GM21390 (cell line): ENCODE results near the gene STXBP6.

Source experiments
- ATAC-seq: cut with Tn5 transposase; IDR thresholded peaks from one replicate; pipeline ENCODE4 v1.9.1; 2021; ENCODE audit not compliant: unreplicated experiment

The STXBP6 gene

DNA sequence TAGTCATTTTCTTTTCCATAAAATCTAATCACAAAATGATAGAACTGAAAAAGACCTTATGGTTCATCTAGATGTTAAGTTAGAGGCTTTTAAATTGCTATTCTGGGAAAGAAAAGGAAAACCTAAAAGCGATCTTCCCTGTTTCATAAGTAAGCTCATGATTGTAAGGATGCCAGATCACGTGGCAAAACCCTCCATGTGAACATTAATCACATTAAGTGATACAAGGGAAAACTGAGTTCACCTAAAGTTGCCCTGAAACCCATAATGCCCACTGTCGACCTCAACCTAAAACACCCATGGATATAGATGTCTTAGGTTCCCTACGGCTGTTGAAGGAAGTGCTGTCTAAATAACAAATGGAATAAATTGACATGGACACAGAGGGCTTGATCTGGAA lies 3.0 kb upstream of the STXBP6 start:
- no peak for ATAC-seq

- no peak for ATAC-seq
Observed at GRCh38 chr14:25052385-25052784, 2.4 kb upstream of the STXBP6 start.

- ATAC-seq = no peak
Observed at GRCh38 chr14:25050269-25051150, 563 bp upstream of the STXBP6 start.

GRCh38 chr14:25049093-25049567 lies 817 bp downstream of the STXBP6 start:
- no peak for ATAC-seq

GRCh38 chr14:25048170-25049016 lies 1.6 kb downstream of the STXBP6 start:
- no peak for ATAC-seq

DNA sequence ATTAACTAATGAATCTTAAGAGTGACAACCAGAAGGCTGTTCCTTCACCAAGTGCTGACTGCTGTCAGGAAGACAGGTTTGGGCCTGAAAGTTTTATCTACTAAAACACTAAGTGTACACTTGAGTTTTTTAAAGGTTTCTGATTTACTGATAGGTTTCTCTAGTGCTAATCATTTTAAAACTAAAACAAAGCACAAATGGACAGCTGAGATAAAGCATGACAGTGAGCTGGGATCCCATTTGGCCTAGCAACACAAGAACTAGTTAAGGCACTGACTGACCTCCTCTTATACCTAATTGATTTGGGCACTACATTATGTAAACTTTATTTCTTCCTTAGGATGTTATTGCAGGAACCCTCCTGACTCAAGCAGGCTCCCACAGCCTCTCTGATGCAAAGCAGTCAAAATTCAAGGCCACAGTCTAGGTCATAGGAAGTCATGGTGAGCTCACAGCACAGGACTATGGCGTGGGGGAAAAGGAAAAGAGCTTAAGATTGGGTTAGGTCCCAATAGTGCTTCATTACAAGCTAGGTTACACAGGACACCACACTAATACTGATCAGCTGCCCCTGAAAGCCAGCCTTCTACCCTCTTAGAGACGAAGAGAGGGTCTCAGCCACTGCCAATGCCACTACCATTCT lies 3.5 kb downstream of the STXBP6 start:
- no peak for ATAC-seq

DNA sequence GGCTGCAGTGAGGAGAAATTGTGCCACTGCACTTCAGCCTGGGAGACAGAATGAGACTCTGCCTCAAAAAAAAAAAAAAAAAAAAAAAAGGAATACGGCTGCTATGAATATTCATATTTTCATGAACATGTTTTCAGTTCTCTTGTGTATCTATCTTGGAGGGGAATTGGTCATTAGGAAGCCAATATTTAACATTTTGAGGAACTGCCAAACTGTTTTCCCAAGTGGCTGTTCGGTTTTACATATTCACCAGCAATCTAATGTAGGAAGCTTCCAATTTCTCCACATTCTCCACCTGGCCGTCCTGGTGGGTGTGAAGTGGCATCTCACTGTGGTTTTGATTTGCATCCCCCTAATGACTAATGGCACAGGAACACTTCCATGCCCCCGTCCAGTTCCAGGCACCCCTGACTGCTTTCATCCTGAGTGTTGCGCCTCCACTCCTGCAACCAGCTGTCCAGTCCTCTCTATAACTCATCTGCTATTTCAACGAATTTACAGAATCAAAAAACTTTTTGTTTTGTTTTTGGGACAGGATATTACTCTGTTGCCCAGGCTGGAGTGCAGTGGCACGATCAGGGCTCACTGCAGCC lies 5.7 kb downstream of the STXBP6 start:
- no peak for ATAC-seq

- ATAC-seq = no peak
Observed at GRCh38 chr14:25042362-25043299, 7.3 kb downstream of the STXBP6 start.

DNA sequence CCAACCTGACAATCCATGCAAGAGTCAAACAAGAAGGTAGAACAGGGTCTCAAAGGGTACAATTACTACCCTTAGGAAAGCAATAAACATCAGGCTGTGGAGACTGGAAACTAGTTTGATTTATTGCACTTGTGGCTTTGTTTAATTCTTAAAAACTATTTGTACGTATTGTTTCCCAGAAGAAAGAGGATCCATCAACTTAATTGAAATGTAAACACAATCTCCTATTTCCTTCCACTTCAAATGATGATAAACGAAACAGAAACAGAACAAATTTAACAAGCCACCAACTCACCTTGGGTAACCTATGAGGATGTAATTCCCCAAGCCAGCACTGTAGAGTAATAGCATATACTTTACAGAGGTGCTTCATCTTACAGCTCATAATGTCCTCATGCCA lies 8.0 kb downstream of the STXBP6 start:
- ATAC-seq = no peak

- no peak for ATAC-seq
Observed at GRCh38 chr14:25041484-25041883, 8.5 kb downstream of the STXBP6 start.

DNA sequence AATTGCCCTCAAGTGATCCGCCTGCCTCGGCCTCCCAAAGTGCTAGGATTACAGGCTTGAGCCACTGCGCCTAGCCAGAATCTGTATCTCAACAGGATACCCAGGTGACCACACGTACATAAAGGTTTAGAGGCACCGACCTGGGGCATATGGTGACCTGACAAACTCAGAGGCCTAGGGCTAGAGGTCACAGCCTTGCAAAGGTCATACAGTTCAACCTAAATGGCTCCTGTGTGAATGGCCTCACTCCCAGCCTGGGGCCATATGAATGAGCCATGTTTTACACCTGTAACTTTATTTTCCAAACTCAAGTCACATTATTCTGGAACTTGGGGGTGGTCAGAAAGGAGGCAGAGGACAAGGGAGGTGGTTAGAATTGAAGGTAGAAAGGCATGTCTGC lies 10.0 kb downstream of the STXBP6 start:
- ATAC-seq = no peak

DNA sequence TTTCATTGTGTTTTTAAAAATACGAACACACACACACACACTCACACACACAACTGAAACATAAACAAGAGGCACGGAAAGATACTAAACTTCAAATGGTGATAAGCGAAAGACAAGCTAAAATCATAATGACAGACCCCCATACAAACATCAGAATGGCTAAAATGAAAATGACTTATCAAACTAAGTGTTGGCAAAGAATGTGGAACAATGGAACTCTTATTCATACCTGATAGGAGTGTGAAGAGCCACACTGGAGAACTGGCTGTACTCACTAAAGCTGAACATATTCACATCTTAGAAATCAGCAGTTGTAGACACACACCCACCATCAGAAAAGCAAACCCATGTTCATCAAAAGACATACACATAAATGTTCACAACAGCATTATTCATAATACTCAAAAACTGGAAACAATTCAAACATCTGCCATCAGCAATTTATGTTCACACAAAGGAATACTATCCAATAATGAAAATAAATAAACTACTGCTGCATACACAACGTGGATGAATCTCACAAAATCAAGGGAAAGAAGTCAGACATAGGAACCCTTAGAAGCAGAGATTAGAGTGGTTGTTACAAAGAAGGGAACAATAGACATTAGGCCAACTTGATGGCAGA lies 11.8 kb downstream of the STXBP6 start:
- ATAC-seq = no peak

DNA sequence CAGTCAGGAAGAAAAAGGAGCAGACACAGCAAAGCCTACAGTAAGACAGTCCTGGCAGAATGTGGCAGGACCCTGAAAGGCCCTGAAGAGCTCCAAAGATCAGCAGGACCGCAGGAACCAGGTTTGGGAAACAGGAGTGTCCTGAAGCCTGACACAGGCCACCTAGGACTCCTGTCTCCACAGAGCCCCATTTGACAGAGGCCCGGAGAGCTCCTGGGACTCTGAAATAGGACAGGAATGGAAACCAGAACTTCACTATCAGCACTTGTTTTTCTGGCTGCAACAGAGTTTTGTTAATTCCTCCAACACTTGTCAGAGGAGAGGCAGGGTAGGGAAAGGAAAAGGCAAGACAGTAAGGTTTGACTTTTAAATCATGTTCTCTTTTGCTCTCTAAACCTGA lies 12.9 kb downstream of the STXBP6 start:
- ATAC-seq = no peak

GRCh38 chr14:25034803-25035681 lies 14.9 kb downstream of the STXBP6 start:
- ATAC-seq = no peak

DNA sequence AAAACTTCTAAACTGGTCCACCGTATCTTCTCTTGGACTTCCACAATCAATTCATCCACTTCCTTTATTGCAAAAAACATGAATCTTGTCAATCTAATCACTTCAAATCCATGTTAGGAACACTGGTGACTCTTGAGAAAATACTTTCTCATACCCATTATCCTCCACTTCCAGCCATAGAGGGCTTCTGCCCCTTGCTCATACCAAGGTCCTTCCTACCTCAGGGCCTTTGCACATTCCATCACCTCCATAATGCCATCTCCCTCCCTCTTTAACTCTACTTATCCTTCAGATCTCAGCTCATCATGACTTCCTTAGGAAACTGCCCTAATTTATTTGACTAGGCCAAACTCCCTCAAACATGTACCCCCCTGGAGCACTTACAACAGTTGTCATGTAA lies 16.6 kb downstream of the STXBP6 start:
- no peak for ATAC-seq

DNA sequence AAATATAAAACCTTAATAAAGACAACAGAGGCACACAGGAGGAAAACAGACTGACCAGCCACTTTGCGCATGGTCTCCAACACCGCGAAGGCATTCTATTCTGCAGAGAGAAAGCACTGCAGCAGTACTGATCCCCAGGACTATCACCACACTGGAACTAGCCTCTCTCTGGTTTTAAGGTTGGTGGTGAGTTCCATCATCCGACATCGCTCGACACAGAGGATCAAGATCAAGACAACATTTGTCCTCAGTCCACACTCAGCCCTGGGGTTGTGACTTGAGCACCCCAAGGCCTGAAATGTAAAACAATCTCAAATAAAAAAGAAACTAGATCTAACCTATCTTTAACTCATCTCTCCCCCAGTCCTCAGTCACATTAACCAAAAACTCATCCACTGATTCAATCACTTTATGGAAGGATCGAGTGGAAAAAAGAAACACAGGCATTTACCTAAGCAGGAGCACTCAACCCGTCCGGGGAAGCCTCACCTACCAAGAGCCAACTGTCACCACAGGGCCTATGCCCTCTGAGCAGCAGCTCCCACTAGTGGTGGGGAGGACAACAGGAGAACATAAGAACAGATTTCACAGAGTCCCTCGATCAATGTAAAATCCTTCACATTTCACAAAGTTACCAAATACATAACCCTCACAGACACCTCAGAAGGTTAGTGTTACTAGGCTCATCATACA lies 17.7 kb downstream of the STXBP6 start:
- ATAC-seq = no peak

GRCh38 chr14:25026476-25027137 lies 23.3 kb downstream of the STXBP6 start:
- ATAC-seq = no peak
